CD14-positive monocyte (primary cell): Measurements from ENCODE around the gene GPC1. TPM values are rescaled to one million over a fixed set of nuclear protein-coding genes. Genes with fewer than 3 reads are reported as not detected.

Experiments
- DNase-seq, 3 donors: peaks; one replicate each; pipeline ENCODE4 v3.0.0-alpha.2; 2011 to 2022
- H2AFZ ChIP-seq: 2 replicates; pipeline ENCODE4 v1.6.0; 2012; ENCODE audit warnings: mild to moderate bottlenecking, low read depth, low read length, inconsistent platforms; ENCODE audit not compliant: insufficient read depth, poor library complexity, severe bottlenecking
- H3K27ac ChIP-seq, 2 donors: 1 replicate in 1 of 2; 2 replicates in 1 of 2; pipeline ENCODE4 v1.5.1; 2012 to 2013; ENCODE audit warnings: low read length in 2 of 2, control low read depth in 1 of 2, inconsistent platforms in 1 of 2, low read depth in 1 of 2, mild to moderate bottlenecking in 1 of 2
- H3K27me3 ChIP-seq, 2 donors: one replicate each; pipeline versions ENCODE4 v1.6.0 to v1.6.1; 2011 to 2013; ENCODE audit warnings: low read length in 2 of 2; ENCODE audit not compliant: control insufficient read depth in 2 of 2, insufficient read depth in 2 of 2
- H3K36me3 ChIP-seq, 2 donors: replicated peaks in 1 of 2; 1 replicate in 1 of 2; 2 replicates in 1 of 2; pipeline versions ENCODE4 v1.5.1 to v1.6.1; 2012 to 2013; ENCODE audit warnings: low read length in 2 of 2, control low read depth in 1 of 2, inconsistent platforms in 1 of 2, mild to moderate bottlenecking in 1 of 2; ENCODE audit not compliant: insufficient read depth in 2 of 2, control insufficient read depth in 1 of 2
- H3K4me1 ChIP-seq, 2 donors: 1 replicate in 1 of 2; 2 replicates in 1 of 2; pipeline versions ENCODE4 v1.5.1 to v1.6.1; 2012 to 2013; ENCODE audit warnings: low read length in 2 of 2, control low read depth in 1 of 2, inconsistent platforms in 1 of 2, mild to moderate bottlenecking in 1 of 2, moderate library complexity in 1 of 2; ENCODE audit not compliant: insufficient read depth in 2 of 2, control insufficient read depth in 1 of 2
- H3K4me2 ChIP-seq: replicated peaks from 2 replicates; pipeline ENCODE3; 2012; ENCODE audit warnings: low read length, moderate library complexity, mild to moderate bottlenecking; ENCODE audit not compliant: poor library complexity, severe bottlenecking; ENCODE audit errors: extremely low read depth
- H3K4me3 ChIP-seq, 3 experiments: fragments of 200-600 bp in 1 of 3; sonication (generic) in 1 of 3; replicated peaks in 1 of 3; 1 replicate in 2 of 3; 2 replicates in 1 of 3; pipeline ENCODE4 v1.5.1; 2011 to 2013; ENCODE audit warnings: low read length in 3 of 3, mild to moderate bottlenecking in 3 of 3, control low read depth in 2 of 3, low read depth in 2 of 3, inconsistent platforms in 1 of 3, moderate library complexity in 1 of 3
- H3K79me2 ChIP-seq: 2 replicates; pipeline ENCODE4 v1.6.0; 2012; ENCODE audit warnings: mild to moderate bottlenecking, control low read depth, inconsistent platforms, low read length, moderate library complexity; ENCODE audit not compliant: insufficient read depth
- H3K9ac ChIP-seq: 2 replicates; pipeline ENCODE4 v1.6.0; 2017; ENCODE audit warnings: low read length, mild to moderate bottlenecking; ENCODE audit not compliant: insufficient read depth, poor library complexity, severe bottlenecking
- H3K9me3 ChIP-seq, 2 donors: replicated peaks in 1 of 2; 1 replicate in 1 of 2; 2 replicates in 1 of 2; pipeline versions ENCODE4 v1.5.1 to v1.6.1; 2012 to 2013; ENCODE audit warnings: low read length in 2 of 2, control low read depth in 1 of 2; ENCODE audit not compliant: control insufficient read depth in 1 of 2, insufficient read depth in 1 of 2
- H4K20me1 ChIP-seq: 2 replicates; pipeline ENCODE4 v1.6.0; 2012; ENCODE audit warnings: mild to moderate bottlenecking, low read length, control low read depth, moderate library complexity; ENCODE audit not compliant: insufficient read depth
- H3K27ac Mint-ChIP-seq, 7 donors: one replicate each; pipeline ENCODE4 v1.8.0; 2020; ENCODE audit warnings: mild to moderate bottlenecking in 7 of 7, mixed read lengths in 7 of 7, moderate library complexity in 6 of 7, inconsistent platforms in 2 of 7
- H3K27me3 Mint-ChIP-seq, 3 donors: one replicate each; pipeline ENCODE4 v1.8.0; 2021 to 2022; ENCODE audit warnings: low read depth in 3 of 3, mild to moderate bottlenecking in 3 of 3, mixed read lengths in 3 of 3, moderate library complexity in 3 of 3, inconsistent platforms in 1 of 3
- H3K36me3 Mint-ChIP-seq, 2 donors: one replicate each; pipeline ENCODE4 v1.8.0; 2020; ENCODE audit warnings: mixed read lengths in 2 of 2, inconsistent platforms in 1 of 2, mild to moderate bottlenecking in 1 of 2
- H3K4me1 Mint-ChIP-seq: one replicate; pipeline ENCODE4 v1.8.0; 2020; ENCODE audit warnings: mild to moderate bottlenecking, mixed read lengths
- H3K4me3 Mint-ChIP-seq, 2 donors: one replicate each; pipeline ENCODE4 v1.8.0; 2020; ENCODE audit warnings: mild to moderate bottlenecking in 2 of 2, mixed read lengths in 2 of 2, moderate library complexity in 1 of 2
- H3K9me3 Mint-ChIP-seq, 7 donors: one replicate each; pipeline ENCODE4 v1.8.0; 2020 to 2022; ENCODE audit warnings: mixed read lengths in 7 of 7, mild to moderate bottlenecking in 6 of 7, moderate library complexity in 6 of 7, inconsistent platforms in 2 of 7
- WGBS: methylation state at CpG from one replicate; pipeline ENCODE4 v1.1.5; 2013; ENCODE audit warnings: missing lambda C conversion rate; ENCODE audit not compliant: insufficient coverage; 5-methylcytosine and 5-hydroxymethylcytosine counted together
- intact Hi-C, 2 donors: fragments of 100-400 bp; cut with micrococcal nuclease; formaldehyde crosslinking; loops; one replicate each; pipeline versions ENCODE4 v1.15.0 to v1.15.1; 2023
- polyA plus RNA-seq, 3 donors: library from polyadenylated mRNA; depleted of rRNA in 1 of 3; unstranded in 2 of 3; stranded (reverse) in 1 of 3; fragments of 300-500 nt in 2 of 3; fragments of >200 nt in 1 of 3; fragmentation: Illumina TruSeq in 2 of 3; gene quantifications; 1 replicate in 2 of 3; 2 replicates in 1 of 3; pipeline ENCODE4 v1.2.3, GENCODE V29; 2012 to 2021
- TF ChIP-seq, protein P1 (sequence below): fragments of 200-600 bp; IDR thresholded peaks from one replicate; pipeline ENCODE4 v1.8.0; 2022; ENCODE audit warnings: antibody characterized with exemption, mild to moderate bottlenecking

Gene GPC1
- polyA plus RNA-seq, 3 donors: 0.08 TPM; not detected in 2

- peaks cover 0 to 10% (median 4%) of the 10 kb centered on the region in 7 donors for H3K9me3 Mint-ChIP-seq
- H3K36me3 ChIP-seq: no peaks in the 10 kb centered on the region
- peak overlapping the region; percentile 63 for H2AFZ ChIP-seq
- H3K27me3 Mint-ChIP-seq: peaks cover 34 to 65% (median 49%) of the 10 kb centered on the region in 3 donors
- H3K4me3 Mint-ChIP-seq: peak overlapping the region; percentile 75 to 87
- peaks cover 7% of the 10 kb centered on the region for H3K4me1 Mint-ChIP-seq
- no peak overlapping the region for H3K27ac ChIP-seq
- H3K36me3 Mint-ChIP-seq: peaks cover 0 to 2% of the 10 kb centered on the region in 2 donors
- H3K79me2 ChIP-seq: no peaks in the 10 kb centered on the region
- H3K27ac Mint-ChIP-seq: peak overlapping the region in 1 of 7 donors; percentile 46
- H4K20me1 ChIP-seq: no peaks in the 10 kb centered on the region
- H3K27me3 ChIP-seq: peaks cover 19 to 39% of the 10 kb centered on the region in 2 donors
- H3K9me3 ChIP-seq: peaks cover 0 to 14% of the 10 kb centered on the region in 2 donors
- H3K4me3 ChIP-seq: peak overlapping the region in 1 of 3 experiments; percentile 60
- peaks cover 0 to 17% of the 10 kb centered on the region in 2 donors for H3K4me1 ChIP-seq
- intact Hi-C loops: loop anchor here in 1 of 2 donors (10.0 kb wide), 1 partner anchor 200 kb away; no protein-coding TSS in a partner anchor
- TF ChIP-seq, protein P1, sequence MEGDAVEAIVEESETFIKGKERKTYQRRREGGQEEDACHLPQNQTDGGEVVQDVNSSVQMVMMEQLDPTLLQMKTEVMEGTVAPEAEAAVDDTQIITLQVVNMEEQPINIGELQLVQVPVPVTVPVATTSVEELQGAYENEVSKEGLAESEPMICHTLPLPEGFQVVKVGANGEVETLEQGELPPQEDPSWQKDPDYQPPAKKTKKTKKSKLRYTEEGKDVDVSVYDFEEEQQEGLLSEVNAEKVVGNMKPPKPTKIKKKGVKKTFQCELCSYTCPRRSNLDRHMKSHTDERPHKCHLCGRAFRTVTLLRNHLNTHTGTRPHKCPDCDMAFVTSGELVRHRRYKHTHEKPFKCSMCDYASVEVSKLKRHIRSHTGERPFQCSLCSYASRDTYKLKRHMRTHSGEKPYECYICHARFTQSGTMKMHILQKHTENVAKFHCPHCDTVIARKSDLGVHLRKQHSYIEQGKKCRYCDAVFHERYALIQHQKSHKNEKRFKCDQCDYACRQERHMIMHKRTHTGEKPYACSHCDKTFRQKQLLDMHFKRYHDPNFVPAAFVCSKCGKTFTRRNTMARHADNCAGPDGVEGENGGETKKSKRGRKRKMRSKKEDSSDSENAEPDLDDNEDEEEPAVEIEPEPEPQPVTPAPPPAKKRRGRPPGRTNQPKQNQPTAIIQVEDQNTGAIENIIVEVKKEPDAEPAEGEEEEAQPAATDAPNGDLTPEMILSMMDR: no peak
- peak overlapping the region; percentile 71 for H3K4me2 ChIP-seq
- 2% methylated on average over 53 of the region's 71 CpGs for WGBS
- DNase-seq: peak; percentile 10 to 24 (median 14)
- no peak overlapping the region for H3K9ac ChIP-seq
Observed at GRCh38 chr2:240434728-240435456, 571 bp upstream of the GPC1 start.

DNA sequence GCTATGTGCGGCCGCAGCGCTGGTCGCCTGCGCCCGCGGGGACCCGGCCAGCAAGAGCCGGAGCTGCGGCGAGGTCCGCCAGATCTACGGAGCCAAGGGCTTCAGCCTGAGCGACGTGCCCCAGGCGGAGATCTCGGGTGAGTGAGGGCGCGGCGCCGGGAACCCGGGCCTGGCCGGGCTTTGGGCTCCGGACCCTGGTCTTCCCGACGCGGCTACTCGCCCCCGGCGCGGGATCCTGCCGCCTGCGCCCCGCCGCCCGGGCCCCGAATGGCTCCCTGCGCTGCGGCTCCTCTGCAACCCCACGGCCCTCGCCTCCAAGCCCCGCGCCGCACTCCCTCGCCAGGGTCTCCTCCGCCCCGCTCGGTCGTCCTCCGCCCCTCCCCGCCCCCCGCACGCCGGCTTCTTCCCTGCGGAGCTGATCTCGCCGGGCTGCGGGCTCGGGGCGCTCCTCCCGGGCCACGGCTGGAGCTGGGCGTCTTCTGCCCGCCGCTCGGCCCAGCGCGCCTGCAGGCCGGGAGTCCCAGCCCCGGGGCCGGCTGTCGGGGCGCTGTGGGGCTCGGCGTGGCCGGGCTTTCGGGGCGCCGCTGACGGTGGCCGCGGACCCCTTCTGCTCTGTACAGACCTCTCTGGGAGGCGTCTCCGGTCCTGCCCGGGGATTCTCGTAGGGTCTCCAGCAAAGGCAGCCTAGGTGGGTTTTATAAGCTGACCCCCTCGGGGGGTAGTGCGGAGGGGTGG, 652 bp downstream of the GPC1 start:
- WGBS: under 1% methylated on average over 88 of the region's 88 CpGs
- Mint-ChIP-seq H3K4me3 (peak overlapping the region; percentile 37 to 79), H3K36me3 (peaks cover 0 to 2% of the 10 kb centered on the region in 2 donors), H3K27ac (no peak overlapping the region), H3K27me3 (peaks cover 34 to 62% (median 45%) of the 10 kb centered on the region in 3 donors), H3K9me3 (peaks cover 0 to 10% (median 4%) of the 10 kb centered on the region in 7 donors), H3K4me1 (peaks cover 7% of the 10 kb centered on the region)
- H3K27ac ChIP-seq: no peak overlapping the region
- no peaks in the 10 kb centered on the region for H3K36me3 ChIP-seq
- peaks cover 0 to 17% of the 10 kb centered on the region in 2 donors for H3K4me1 ChIP-seq
- intact Hi-C loops: loop anchor here in 1 of 2 donors (10.0 kb wide), 1 partner anchor 201 kb away; no protein-coding TSS in a partner anchor
- H3K79me2 ChIP-seq: no peaks in the 10 kb centered on the region
- DNase-seq: no peak
- TF ChIP-seq, protein P1: no peak
- H2AFZ ChIP-seq: no peak overlapping the region
- H3K4me2 ChIP-seq: peak overlapping the region; percentile 64
- H3K27me3 ChIP-seq: peaks cover 19 to 39% of the 10 kb centered on the region in 2 donors
- H3K9me3 ChIP-seq: peaks cover 0 to 14% of the 10 kb centered on the region in 2 donors
- no peak overlapping the region for H3K9ac ChIP-seq
- H3K4me3 ChIP-seq: peak overlapping the region in 1 of 3 experiments; percentile 58
- no peaks in the 10 kb centered on the region for H4K20me1 ChIP-seq
